ENCODE measurements around the gene CHCHD5. TPM values are rescaled to one million over a fixed set of nuclear protein-coding genes. Genes with fewer than 3 reads are reported as not detected.

CHCHD5 gene
- total and polyA plus RNA-seq, 10 of the 15 experiments (the other 5 are each of a cell fraction or from before 2014, with no cell fraction given) = 16.4 to 118 (median 45.2) TPM

GRCh38 chr2:112584134-112584890, at the start of gene CHCHD5 (continued):
- TF ChIP-seq CUX1 (IDR thresholded peaks at IDR 0.05; ENCODE audit: insufficient replicate concordance, low read depth, low read length) (no peak), NRF1 (conservative IDR thresholded peaks at IDR 0.05; ENCODE audit: low read depth, low read length) (0 out of 2 replicates have a peak, but pooled peaks have one; percentile 16), CBFB (IDR thresholded peaks at IDR 0.05; ENCODE audit: low read depth) (peak; percentile 42; the same call in 1 of the 2 replicates), RELA (IDR thresholded peaks at IDR 0.05; ENCODE audit: borderline replicate concordance, partially characterized antibody) (peak; percentile 30), SIX5 (IDR thresholded peaks at IDR 0.05; ENCODE audit: low read depth, low read length, severe bottlenecking) (peak; percentile 77), SMAD5 (IDR thresholded peaks at IDR 0.05; ENCODE audit: low read depth) (peak; percentile 62; the same call in 1 of the 2 replicates), NFXL1 (IDR thresholded peaks at IDR 0.05; ENCODE audit: borderline replicate concordance) (no peak), POLR2AphosphoS2 (IDR thresholded peaks at IDR 0.05; ENCODE audit: low read depth, low read length) (peak; percentile 31; the same call in 1 of the 2 replicates), MEF2A (IDR thresholded peaks at IDR 0.05; ENCODE audit: insufficient read depth, low read depth, low read length) (0 out of 2 replicates have a peak, but pooled peaks have one; percentile 36), KDM1A (IDR thresholded peaks at IDR 0.05; ENCODE audit: borderline replicate concordance) (no peak), PRDM15 (CRISPR knock-in tag; IDR thresholded peaks at IDR 0.05) (no peak), GABPA (IDR thresholded peaks at IDR 0.05; ENCODE audit: low read depth) (peak; percentile 97), BHLHE40 (IDR thresholded peaks at IDR 0.05; ENCODE audit: borderline replicate concordance in 1 of 2, low read depth in 2 of 2, low read length in 1 of 2) (peak in 1 of 2 experiments; percentile 47; a peak in 1 of 4 replicates), SKIL (IDR thresholded peaks at IDR 0.05; ENCODE audit: low read depth, poor library complexity, severe bottlenecking) (no peak), IKZF2 (IDR thresholded peaks at IDR 0.05) (no peak; a peak in 1 of 4 replicates), ZNF207 (IDR thresholded peaks at IDR 0.05; ENCODE audit: borderline replicate concordance) (no peak)
